Measurements from ENCODE around the gene CYSRT1.
A peak's percentile ranks its signal among the peaks of the same experiment; 100 is the strongest.

The CYSRT1 gene

GRCh38 chr9:137227054-137227852, 2.3 kb downstream of the CYSRT1 start, which contains the start of gene RNF224:
TSS of gene RNF224 (plus strand) at chr9:137227502. CDS start at chr9:137228336, 834 bp downstream.
- peak; percentile 91 for DNase-seq

- no peak for DNase-seq
Observed at GRCh38 chr9:137227853-137228505, 3.0 kb downstream of the CYSRT1 start.

GRCh38 chr9:137228506-137228967, 3.6 kb downstream of the CYSRT1 start:
- DNase-seq = no peak

- DNase-seq = no peak
Observed at GRCh38 chr9:137228968-137229896, 4.3 kb downstream of the CYSRT1 start.

GRCh38 chr9:137229903-137230704, 5.1 kb downstream of the CYSRT1 start:
- no peak for DNase-seq

GRCh38 chr9:137230705-137231371, 5.9 kb downstream of the CYSRT1 start, which contains the start of gene SLC34A3:
TSS of gene SLC34A3 (plus strand) at chr9:137230901. CDS start at chr9:137231703, 802 bp downstream.
- DNase-seq = no peak

GRCh38 chr9:137231372-137232039, 6.5 kb downstream of the CYSRT1 start:
- no peak for DNase-seq

GRCh38 chr9:137232101-137232500, 7.1 kb downstream of the CYSRT1 start:
- no peak for DNase-seq

GRCh38 chr9:137232510-137232909, 7.5 kb downstream of the CYSRT1 start:
- DNase-seq = no peak

- no peak for DNase-seq
Observed at GRCh38 chr9:137233143-137233980, 8.4 kb downstream of the CYSRT1 start.

- DNase-seq = no peak
Observed at GRCh38 chr9:137234055-137234697, 9.2 kb downstream of the CYSRT1 start.

- no peak for DNase-seq
Observed at GRCh38 chr9:137234758-137235423, 9.9 kb downstream of the CYSRT1 start.

- no peak for DNase-seq
Observed at GRCh38 chr9:137235424-137236237, 10.7 kb downstream of the CYSRT1 start.

- DNase-seq = peak; percentile 97
Observed at GRCh38 chr9:137236238-137236935, 11.4 kb downstream of the CYSRT1 start.

- DNase-seq = no peak
Observed at GRCh38 chr9:137236936-137237421, 12.0 kb downstream of the CYSRT1 start.

- no peak for DNase-seq
Observed at GRCh38 chr9:137237759-137238726, 13.1 kb downstream of the CYSRT1 start.
